ENCODE measurements around the gene MALAT1.
"Not testable (repeated sequence)": the region's sequence is repeated elsewhere in the genome, so short reads cannot be mapped to it uniquely, and the experiment has no call there.

Gene MALAT1

DNA sequence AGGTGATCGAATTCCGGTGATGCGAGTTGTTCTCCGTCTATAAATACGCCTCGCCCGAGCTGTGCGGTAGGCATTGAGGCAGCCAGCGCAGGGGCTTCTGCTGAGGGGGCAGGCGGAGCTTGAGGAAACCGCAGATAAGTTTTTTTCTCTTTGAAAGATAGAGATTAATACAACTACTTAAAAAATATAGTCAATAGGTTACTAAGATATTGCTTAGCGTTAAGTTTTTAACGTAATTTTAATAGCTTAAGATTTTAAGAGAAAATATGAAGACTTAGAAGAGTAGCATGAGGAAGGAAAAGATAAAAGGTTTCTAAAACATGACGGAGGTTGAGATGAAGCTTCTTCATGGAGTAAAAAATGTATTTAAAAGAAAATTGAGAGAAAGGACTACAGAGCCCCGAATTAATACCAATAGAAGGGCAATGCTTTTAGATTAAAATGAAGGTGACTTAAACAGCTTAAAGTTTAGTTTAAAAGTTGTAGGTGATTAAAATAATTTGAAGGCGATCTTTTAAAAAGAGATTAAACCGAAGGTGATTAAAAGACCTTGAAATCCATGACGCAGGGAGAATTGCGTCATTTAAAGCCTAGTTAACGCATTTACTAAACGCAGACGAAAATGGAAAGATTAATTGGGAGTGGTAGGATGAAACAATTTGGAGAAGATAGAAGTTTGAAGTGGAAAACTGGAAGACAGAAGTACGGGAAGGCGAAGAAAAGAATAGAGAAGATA, at the start of gene MALAT1:
Gene MALAT1 (plus strand): TSS at position 69 of the 736 bp plus-strand sequence.
- DNase-seq (ENCODE audit: low read depth in 2 of 2), result peak; percentile 84 to 97

DNA sequence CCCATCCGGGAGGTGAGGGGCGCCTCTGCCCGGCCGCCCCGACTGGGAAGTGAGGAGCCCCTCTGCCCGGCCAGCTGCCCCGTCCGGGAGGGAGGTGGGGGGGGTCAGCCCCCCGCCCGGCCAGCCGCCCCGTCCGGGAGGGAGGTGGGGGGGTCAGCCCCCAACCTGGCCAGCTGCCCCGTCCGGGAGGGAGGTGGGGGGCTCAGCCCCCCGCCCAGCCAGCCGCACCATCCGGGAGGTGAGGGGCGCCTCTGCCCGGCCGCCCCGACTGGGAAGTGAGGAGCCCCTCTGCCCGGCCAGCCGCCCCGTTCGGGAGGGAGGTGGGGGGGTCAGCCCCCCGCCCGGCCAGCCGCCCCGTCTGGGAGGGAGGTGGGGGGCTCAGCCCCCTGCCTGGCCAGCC, 47.5 kb upstream of the MALAT1 start:
- not testable (repeated sequence) for DNase-seq (ENCODE audit: low read depth in 2 of 2)

DNA sequence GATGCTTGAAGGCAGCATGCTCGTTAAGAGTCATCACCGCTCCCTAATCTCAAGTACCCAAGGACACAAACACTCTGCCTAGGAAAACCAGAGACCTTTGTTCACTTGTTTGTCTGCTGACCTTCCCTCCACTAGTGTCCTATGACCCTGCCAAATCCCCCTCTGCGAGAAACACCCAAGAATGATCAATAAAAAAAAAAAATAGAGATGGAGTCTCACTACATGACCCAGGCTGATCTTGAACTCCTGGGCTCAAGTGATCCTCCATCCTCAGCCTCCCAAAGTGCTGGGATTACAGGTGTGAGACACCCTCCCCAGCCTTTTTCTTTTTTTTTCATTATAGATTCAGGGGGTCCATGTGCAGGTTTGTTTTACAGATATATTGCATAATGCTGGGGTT, 46.6 kb upstream of the MALAT1 start:
- not testable (repeated sequence) for DNase-seq (ENCODE audit: low read depth in 2 of 2)

DNA sequence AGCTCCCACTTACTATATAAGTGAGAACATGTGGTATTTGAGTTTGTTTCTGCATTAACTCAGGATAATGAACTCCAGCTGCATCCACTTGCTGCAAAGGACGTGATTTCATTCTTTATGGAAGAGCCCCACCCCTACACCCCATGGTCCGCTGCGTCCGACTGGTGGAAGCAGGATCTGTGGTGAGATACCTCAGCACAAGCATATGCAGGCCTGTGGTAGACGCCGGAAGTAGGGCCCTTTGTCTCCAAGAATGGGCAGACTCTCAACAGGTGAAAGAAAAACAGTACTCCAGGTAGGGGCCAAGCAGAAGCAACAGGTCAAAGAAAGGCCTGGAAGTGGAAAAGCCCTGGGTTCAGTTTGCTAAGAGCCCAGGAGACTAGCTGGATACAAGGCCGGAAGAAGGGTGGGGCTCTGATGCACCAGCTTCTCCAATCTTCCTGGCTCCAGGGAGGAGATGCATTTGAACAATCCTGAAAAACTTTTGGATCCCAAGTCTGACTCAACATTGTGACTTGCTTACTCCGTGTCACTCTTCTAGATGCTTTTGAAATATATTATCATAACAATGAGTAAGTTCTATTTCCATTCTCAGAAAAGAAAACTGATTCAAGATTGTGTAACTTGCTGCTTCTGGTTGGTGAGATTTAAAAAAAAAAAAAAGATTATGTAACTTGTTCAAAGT, 45.9 kb upstream of the MALAT1 start:
- no peak for DNase-seq (ENCODE audit: low read depth in 2 of 2)

DNA sequence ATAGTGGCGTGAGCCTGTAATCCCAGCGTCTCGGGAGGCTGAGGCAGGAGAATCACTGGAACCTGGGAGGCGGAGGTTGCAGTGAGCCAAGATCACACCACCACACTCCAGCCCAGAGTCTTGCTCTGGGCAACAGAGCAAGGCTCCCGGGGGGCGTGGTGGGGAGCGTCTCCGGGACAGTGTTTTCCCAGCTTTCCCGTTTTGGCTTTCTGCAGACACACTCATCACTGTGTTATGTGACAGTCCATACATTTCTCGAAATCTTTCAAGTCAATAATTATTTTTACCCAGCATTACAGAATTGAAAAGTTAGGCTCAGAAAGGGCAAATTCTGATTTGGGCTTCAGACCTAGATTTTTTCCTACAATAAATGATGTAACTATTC, 44.5 kb upstream of the MALAT1 start:
- DNase-seq (ENCODE audit: low read depth in 2 of 2), result no peak

DNA sequence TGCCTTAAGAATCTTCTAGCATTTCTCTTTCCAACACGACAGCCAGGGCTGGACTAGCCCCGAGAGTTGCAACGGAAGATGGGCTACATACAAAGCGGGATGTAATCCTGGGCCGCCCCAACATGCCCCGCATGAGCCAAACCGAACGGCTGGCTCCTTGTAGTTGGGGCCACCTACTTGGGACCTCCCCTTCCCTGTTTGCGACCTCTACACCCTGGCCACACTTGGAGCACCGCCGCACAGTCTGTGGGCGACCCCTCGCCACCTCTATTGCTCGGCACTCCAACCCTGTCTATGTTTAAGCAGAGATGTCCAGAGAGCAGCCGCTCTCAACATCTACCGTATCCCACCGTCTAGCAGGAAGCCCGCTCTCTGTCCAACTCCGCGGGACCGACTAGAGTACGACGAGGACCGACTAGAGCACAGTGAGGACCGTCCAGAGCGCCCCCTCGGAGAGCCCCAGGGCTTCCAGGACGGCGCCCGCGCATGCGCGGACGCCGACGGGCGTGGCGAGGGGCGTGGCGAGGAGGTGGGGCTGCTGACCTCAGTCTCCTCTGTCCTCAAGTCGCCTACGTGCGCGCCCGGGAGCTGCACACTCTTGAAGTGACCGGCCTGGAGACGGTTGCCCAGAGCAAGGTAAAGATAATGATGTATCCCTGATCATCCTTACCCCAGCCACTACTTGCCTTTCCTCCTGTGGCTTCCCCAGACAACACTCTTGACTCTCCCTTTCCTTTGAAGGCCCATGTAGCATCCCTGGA, 44.0 kb upstream of the MALAT1 start:
- DNase-seq (ENCODE audit: low read depth in 2 of 2), result peak; percentile 71 to 76

DNA sequence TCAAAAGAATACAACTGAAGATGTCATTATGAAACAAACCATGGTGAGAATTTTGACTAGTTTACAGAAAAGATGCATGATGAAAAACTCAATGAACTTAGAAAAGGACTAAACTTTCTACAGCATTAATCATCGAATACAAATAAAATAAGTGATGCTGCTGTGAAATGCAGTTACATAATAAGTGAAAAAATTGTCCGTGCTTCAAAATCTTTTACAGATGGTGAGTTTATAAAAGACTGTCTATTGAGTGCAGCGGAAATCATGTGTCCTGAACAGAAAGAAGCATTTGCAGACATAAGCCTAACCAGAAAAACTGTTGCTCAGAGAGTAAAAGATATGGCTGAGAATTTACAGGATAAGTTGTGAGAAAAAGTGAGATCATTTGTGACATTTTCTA, 42.4 kb upstream of the MALAT1 start:
- DNase-seq (ENCODE audit: low read depth in 2 of 2), result no peak

DNA sequence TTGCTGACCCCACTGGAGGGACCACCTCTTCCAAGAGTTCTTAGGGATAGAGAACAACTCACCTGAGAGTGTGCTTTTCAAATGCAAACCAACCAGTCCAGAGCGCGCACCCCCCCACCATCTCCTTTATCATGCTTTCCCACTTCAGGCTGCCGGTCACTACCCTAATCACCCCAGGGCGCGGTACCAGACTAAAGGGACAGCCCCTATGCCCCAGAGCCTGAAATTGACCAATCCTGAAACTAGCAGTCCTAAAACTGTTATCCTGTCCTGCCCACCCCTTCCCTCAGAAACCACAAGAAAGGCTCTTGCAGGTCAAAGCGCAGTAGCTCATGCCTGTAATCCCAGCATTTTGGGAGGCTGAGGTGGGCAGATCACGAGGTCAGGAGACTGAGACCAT, 39.3 kb upstream of the MALAT1 start:
- DNase-seq (ENCODE audit: low read depth in 2 of 2), result no peak

DNA sequence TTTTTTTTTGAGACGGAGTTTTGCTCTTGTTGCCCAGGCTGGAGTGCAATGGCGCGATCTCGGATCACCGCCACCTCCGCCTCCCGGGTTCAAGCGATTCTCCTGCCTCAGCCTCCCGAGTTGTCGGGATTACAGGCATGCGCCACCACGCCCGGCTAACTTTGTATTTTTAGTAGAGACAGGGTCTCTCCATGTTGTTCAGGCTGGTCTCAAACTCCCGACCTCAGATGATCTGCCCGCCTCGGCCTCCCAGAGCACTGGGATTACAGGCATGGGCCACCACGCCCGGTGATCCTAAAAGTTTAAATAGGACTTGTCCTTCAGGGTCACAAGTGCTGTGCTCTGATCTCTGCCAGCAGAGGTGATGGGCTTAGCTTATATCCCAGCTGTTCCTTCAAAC, 33.4 kb upstream of the MALAT1 start:
- DNase-seq (ENCODE audit: low read depth in 2 of 2), result not testable (repeated sequence)

DNA sequence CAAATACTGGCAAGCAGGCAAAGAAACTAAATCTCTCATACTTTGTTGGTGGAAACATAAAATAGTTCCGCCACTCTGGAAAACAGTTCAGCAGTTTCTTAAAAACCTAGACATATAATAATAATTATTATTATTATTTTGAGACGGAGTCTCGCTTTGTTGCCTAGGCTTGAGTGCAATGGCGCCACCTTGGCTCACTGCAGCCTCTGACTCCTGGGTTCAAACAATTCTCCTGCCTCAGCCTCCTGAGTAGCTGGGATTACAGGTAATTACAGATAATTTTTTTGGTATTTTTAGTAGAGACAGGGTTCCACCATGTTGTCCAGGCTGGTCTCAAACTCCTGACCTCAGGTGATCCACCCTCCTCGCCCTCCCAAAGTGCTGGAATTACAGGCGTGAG, 31.5 kb upstream of the MALAT1 start:
- not testable (repeated sequence) for DNase-seq (ENCODE audit: low read depth in 2 of 2)

DNA sequence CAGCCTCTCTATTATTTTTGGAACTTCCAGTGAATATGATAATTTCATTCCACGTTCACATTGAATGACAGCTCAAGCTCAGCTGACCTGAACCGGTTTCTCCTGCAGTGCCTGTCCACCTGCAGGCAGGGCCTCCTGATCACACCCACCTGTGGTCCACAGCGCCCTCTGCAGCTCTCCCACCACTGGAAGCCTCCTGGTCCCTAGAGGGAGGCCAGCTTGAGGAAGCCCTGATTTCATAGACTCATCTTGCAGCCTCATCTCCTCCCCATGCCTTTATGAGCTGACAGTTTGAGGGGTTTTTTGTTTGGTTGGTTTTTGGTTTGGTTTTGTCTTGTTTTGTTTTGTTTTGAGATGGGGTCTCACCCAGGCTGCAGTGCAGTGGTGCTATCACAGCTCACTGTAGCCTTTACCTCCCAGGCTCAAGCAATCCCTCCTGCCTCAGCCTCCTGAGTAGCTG, 29.9 kb upstream of the MALAT1 start:
- no peak for DNase-seq (ENCODE audit: low read depth in 2 of 2)

DNA sequence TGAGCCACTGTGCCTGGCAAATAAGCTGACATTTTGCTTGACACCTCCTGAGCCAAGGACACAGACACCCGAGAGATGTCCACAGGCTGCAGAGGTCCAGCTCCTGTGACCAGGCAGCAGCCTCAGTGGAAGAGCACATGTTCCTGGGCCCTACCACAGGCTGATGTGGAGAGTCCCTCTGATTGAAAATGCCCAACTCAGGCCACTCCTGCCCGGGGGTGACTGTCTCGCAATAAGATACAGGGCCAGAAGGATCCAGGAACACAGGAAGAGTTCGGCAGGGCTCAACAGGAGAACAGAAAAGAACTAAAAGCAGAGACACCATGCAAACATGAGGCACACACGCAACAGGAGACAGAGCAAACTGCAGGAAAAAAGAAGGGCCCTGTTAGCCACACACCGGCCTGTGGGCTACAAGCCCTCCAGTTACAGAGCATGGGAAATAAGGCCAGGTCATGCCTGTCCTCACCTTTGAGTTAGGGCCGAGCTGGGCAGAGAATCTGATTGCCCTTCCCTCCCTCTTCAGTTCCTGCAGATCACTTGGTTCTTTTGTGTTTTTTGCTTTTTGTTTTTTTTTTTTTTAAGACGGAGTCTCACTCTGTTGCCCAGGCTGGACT, 28.3 kb upstream of the MALAT1 start:
- no peak for DNase-seq (ENCODE audit: low read depth in 2 of 2)

DNA sequence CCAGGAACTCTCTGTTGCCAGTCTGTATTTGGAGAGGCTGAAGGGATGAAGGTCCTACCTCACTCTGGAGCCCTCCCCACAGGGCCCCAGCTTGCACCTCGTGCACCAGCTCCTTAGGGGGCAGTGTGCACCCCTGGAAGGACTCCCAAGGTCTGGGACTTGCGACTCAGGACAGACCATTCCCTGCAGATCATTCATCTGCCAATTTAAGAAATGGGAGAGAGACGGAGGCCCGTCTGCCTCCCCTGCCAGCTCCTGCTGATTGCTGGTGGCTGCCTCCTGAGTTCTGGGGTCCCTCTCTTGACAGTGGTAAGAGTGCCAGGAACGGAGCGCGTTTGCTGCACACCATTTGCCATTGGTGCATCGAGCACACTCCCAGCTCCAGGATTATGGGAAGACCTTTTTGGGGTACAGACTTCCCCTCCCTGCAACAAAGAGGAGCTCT, 27.4 kb upstream of the MALAT1 start:
- no peak for DNase-seq (ENCODE audit: low read depth in 2 of 2)

DNA sequence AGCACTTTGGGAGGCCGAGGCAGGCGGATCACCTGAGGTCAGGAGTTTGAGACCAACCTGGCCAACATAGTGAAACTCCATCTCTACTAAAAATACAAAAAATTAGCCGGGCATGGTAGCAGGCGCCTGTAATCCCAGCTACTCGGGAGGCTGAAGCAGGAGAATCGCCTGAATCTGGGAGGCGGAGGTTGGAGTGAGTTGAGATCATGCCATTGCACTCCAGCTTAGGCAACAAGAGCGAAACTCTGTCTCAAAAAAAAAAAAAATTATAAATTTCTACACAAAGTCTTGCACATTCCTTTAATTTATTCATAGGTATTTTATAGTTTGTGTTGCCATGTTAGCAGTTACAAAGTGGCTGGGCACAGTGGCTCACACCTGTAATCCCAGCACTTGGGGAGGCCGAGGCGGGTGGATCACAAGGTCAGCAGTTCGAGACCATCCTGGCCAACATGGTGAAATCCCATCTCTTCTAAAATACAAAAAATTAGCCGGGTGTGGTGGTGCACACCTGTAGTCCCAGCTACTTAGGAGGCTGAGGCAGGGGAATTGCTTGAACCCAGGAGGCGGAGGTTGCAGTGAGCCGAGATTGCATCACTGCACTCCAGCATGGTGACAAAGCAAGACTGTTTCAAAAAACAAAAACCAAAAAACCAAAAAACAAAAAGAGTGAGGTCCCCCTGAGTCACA, 26.1 kb upstream of the MALAT1 start:
- DNase-seq (ENCODE audit: low read depth in 2 of 2), result not testable (repeated sequence)

DNA sequence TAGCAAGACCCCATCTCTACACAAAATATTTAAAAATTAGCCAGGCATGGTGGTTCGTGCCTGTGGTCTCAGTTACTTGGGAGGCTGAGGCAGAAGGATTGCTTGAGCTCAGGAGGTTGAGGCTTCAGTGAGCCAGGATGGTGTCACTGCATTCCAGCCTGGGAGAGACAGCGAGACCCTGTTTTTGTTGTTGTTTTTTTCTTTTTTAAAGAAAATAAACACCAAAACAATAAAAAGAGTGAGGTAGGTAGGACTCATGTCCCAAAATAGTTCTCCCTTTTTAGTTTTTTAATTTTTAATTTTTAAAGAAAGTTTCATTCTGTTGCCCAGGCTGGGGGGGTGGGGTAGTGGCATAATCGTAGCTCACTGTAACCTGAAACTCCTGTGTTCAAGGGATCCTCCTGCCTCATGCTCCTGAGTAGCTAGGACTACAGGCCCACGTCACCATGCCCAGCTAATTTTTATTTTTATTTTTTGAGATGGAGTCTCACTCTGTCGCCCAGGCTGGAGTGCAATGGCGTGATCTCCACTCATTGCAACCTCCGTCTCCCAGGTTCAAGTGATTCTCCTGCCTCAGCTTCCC, 25.5 kb upstream of the MALAT1 start:
- no peak for DNase-seq (ENCODE audit: low read depth in 2 of 2)

DNA sequence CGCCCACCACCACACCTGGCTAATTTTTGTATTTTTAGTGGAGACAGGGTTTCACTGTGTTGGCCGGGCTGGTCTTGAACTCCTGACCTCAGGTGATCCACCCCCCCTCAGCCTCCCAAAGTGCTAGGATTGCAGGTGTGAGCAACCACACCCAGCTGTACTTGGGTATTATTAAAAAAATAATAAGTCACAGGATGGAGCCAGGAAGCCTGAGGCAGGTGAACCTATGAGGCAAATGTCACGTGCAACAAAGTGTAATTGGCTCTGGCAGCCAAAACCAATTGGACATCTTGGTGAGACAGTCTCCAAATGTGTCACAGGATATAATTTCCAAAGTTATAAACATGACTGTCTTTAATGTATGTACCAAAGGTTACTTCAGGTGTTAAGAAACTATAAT, 24.0 kb upstream of the MALAT1 start:
- no peak for DNase-seq (ENCODE audit: low read depth in 2 of 2)

DNA sequence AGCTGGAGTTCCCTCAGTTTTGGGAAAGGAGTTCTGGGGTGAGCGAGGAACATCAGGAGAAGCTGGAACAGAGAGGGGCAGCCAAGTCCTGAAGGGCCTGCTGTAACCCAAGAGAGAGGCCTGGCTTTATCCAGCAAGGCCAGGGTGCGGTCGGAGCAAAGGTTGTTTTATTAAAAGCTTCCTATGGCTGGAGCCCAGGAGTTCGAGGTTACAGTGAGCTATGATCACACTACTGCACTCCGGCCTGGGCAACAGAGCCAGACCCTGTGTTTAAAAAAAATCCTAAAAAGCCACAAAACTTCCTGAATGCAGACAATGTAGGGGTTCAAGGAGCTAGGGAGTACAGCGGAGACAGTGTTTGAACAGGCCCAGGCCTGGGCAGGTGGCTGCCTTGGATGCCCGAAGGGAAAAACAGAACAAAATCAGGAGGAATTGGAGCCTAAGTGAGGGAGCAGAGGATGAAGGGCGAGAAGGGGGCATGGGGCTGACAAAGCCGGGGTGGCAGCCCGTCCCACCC, 22.2 kb upstream of the MALAT1 start:
- no peak for DNase-seq (ENCODE audit: low read depth in 2 of 2)

DNA sequence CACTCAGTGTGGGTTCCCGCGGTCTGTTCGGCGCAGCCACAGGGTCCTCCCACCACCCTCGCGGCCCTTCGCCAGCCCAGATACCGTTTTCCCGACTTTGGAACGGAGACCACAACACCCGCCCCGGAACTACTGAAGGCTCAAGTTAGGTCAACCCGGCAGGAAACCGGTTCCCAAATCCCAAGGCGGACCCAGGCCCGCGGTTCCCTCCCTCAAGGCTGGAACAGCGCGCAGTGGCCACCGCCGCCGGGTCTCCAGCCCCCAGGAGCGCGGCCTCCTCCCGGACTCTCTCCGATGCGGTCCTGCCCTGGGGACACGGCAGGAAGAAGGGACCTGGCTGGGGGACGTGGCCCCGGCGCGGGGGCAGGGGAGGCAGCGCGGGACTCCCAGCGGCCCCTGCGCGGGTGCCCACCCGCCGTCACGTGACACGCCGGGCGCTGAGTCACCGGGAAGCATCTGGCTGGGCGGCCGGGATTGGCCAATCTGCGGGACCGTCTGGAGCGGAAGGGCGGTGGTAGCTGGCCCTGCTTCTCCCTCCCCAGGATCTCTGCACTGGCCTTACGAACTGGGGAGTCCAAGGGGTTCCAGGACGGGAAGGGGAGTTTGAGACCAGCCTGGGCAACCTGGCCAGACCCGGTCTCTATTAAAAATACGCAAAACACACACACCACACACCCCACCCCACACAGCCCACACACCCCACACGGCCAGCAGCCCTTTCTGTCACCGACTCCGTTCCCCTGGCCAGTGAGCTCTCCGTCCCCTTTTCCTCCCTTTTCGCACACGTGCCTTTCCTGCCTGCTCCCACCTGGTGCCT, 21.5 kb upstream of the MALAT1 start:
- peak; percentile 83 to 93 for DNase-seq (ENCODE audit: low read depth in 2 of 2)

DNA sequence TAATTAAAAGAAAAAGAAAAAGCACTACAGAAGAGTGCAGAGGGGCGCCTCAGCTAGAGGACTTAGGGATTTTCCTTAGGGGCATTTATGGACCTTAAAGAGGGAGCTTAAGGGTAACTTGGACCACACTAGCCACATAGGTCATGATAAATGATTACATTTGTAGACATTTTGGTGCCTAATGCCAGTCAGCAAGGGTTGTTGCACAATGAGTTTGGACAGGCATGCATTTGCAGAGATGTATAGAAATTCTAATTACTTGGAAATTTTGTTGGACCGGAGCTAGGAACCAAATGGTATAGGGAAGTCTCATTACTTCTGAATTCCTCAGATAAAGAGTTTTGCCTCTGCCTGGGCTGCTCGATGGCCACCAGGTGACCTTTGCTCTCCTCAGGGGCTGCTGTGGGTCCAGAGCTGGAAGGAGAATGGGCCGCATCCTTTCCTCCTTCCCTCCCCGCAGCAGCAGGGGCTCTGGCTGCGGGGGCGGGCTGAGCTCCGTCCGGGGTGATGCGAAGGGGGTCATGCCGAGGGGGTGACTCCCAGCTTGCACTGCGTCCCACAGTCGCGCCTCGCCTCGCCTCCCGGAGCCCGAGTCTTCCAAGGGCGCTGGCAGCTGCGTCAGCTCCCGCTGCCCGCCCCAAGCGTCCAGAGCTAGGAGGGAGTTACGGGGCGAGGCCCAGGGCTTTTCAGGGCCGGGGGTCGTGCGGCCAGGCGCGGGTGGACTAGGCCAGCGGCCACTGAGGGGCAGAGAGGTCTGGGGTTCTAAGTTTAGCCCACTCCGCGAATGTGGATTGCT, 20.3 kb upstream of the MALAT1 start:
- DNase-seq (ENCODE audit: low read depth in 2 of 2), result no peak

Data from stimulated activated CD4-positive, alpha-beta T cell treated with anti-CD3 and anti-CD28 coated beads, Interleukin-1b, Interleukin-23, amount 100 ng/mL, for 4 hours (primary cell).